Measurements from ENCODE around the gene SLC17A1. TPM values are rescaled to one million over a fixed set of nuclear protein-coding genes. Genes with fewer than 3 reads are reported as not detected.
A peak's percentile ranks its signal among the peaks of the same experiment; 100 is the strongest.

Gene SLC17A1
- total RNA-seq, 1 donor from 2014 or later: not detected

DNA sequence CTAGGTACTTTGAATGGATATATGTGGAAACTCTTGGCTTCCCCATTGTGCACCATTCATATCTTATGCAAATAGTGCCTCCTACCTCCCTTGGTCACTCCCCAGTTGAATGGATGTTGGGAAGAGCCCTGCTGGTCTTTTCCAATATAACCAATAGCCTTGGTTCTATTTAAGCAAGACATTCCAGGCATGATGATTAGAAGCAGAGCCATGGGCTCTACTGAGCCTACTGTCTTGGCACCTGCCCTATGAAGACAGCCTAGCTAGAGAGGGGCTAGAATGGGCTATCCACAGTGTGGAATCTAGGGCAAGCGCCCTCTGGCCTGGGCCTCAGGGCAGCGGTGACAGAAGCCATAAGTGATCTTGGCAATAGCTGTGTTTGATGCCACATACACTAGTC is 15.6 kb downstream of the SLC17A1 start:
- no peaks in the 10 kb centered on the region for H3K9me3 Mint-ChIP-seq
- no peak overlapping the region for H3K27ac Mint-ChIP-seq
- intact Hi-C loops (cut with micrococcal nuclease): no loop called here
- H3K4me3 Mint-ChIP-seq: no peak overlapping the region
- peaks cover 2% of the 10 kb centered on the region for H3K4me1 Mint-ChIP-seq (ENCODE audit: low read depth)
- peaks cover 10% of the 10 kb centered on the region for H3K27me3 Mint-ChIP-seq (ENCODE audit: insufficient read depth)
- DNase-seq (ENCODE audit: low spot score): no peak
- H3K36me3 Mint-ChIP-seq (ENCODE audit: low read depth): no peaks in the 10 kb centered on the region

- DNase-seq (ENCODE audit: low spot score): no peak
- no peaks in the 10 kb centered on the region for H3K36me3 Mint-ChIP-seq (ENCODE audit: low read depth)
- H3K27me3 Mint-ChIP-seq (ENCODE audit: insufficient read depth): peaks cover 15% of the 10 kb centered on the region
- no peak overlapping the region for H3K4me3 Mint-ChIP-seq
- no peaks in the 10 kb centered on the region for H3K9me3 Mint-ChIP-seq
- H3K4me1 Mint-ChIP-seq (ENCODE audit: low read depth): no peaks in the 10 kb centered on the region
- no peak overlapping the region for H3K27ac Mint-ChIP-seq
- intact Hi-C loops (cut with micrococcal nuclease): no loop called here
Measured at GRCh38 chr6:25815194-25815593, 16.7 kb downstream of the SLC17A1 start.

DNA sequence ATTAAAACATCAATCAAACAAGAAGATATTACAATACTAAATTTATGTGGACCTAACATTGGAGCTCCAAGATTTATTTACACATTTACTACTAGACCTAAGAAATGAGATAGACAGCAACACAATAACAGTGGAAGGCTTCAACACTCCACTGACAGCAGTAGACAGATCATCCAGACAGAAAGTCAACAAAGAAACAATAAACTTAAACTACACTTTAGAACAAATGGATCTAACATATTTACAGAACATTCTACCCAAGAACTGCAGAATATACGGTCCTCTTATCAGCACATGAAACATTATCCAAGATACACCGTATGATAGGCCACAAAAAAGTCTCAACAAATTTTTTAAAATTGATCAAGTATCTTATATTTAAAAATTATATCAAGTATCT is 27.0 kb downstream of the SLC17A1 start:
- H3K4me3 Mint-ChIP-seq: no peak overlapping the region
- peaks cover 9% of the 10 kb centered on the region for H3K27me3 Mint-ChIP-seq (ENCODE audit: insufficient read depth)
- H3K27ac Mint-ChIP-seq: no peak overlapping the region
- H3K4me1 Mint-ChIP-seq (ENCODE audit: low read depth): no peaks in the 10 kb centered on the region
- H3K9me3 Mint-ChIP-seq: no peaks in the 10 kb centered on the region
- DNase-seq (ENCODE audit: low spot score): no peak
- H3K36me3 Mint-ChIP-seq (ENCODE audit: low read depth): no peaks in the 10 kb centered on the region
- intact Hi-C loops (cut with micrococcal nuclease): no loop called here

GRCh38 chr6:25801436-25801835 is 30.4 kb downstream of the SLC17A1 start:
- Mint-ChIP-seq H3K4me1 (ENCODE audit: low read depth) (no peaks in the 10 kb centered on the region), H3K36me3 (ENCODE audit: low read depth) (no peaks in the 10 kb centered on the region), H3K4me3 (no peak overlapping the region), H3K27ac (no peak overlapping the region), H3K9me3 (no peaks in the 10 kb centered on the region), H3K27me3 (ENCODE audit: insufficient read depth) (peaks cover 13% of the 10 kb centered on the region)
- intact Hi-C loops (cut with micrococcal nuclease): no loop called here
- DNase-seq (ENCODE audit: low spot score): no peak

DNA sequence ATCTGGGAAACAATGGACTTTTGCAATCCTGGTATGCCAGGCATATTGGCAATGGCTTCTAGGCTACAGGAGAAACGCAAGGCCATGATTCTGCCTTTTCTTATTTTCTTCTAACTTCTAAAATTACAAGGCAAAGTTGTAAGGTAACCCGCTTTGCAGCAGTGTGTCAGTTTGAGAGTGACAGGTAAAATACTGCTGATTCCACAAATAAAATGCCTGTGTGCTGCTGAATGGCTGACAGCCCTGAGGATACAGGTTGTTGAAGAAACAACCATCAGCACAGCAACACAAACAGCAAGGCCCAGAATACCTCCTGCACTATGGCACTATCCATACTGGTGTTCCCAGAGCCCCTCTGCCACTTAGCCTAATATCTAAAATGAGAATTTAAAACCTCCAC is 37.1 kb downstream of the SLC17A1 start:
- intact Hi-C loops (cut with micrococcal nuclease): no loop called here
- H3K4me3 Mint-ChIP-seq: no peak overlapping the region

GRCh38 chr6:25793970-25794369 is 37.9 kb downstream of the SLC17A1 start:
- H3K4me1 Mint-ChIP-seq (ENCODE audit: low read depth): no peaks in the 10 kb centered on the region
- no peak for DNase-seq (ENCODE audit: low spot score)
- no peak overlapping the region for H3K27ac Mint-ChIP-seq
- peaks cover 12% of the 10 kb centered on the region for H3K27me3 Mint-ChIP-seq (ENCODE audit: insufficient read depth)
- intact Hi-C loops (cut with micrococcal nuclease): no loop called here
- H3K36me3 Mint-ChIP-seq (ENCODE audit: low read depth): no peaks in the 10 kb centered on the region
- H3K9me3 Mint-ChIP-seq: no peaks in the 10 kb centered on the region
- no peak overlapping the region for H3K4me3 Mint-ChIP-seq

More for the DNA sequence above, 37.1 kb downstream of the SLC17A1 start:
- H3K27me3 Mint-ChIP-seq (ENCODE audit: insufficient read depth): peaks cover 11% of the 10 kb centered on the region
- no peak overlapping the region for H3K27ac Mint-ChIP-seq
- no peaks in the 10 kb centered on the region for H3K36me3 Mint-ChIP-seq (ENCODE audit: low read depth)
- H3K9me3 Mint-ChIP-seq: no peaks in the 10 kb centered on the region
- H3K4me1 Mint-ChIP-seq (ENCODE audit: low read depth): no peaks in the 10 kb centered on the region
- no peak for DNase-seq (ENCODE audit: low spot score)

DNA sequence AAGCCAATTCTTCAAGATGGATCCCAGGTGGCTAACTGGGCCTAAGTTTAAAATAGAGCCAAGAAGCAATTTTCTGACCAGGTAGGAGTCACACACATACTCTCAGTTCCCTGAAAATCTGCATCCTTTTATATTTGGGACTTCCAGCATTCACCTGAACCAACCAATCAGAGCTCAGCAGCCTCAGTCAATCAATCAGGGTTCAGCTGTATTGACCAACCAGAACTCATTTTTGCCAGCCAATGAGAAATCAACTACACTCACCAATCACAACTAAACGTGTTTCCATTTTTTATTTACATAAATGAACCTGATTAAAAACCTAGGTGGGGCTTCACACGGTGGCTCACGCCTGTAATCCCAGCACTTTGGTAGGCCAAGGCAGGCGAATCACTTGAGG is 39.8 kb downstream of the SLC17A1 start:
- intact Hi-C loops (cut with micrococcal nuclease): no loop called here
- H3K27me3 Mint-ChIP-seq (ENCODE audit: insufficient read depth): peaks cover 6% of the 10 kb centered on the region
- H3K4me3 Mint-ChIP-seq: no peak overlapping the region
- DNase-seq (ENCODE audit: low spot score): no peak
- H3K9me3 Mint-ChIP-seq: no peaks in the 10 kb centered on the region
- no peaks in the 10 kb centered on the region for H3K36me3 Mint-ChIP-seq (ENCODE audit: low read depth)
- no peak overlapping the region for H3K27ac Mint-ChIP-seq
- H3K4me1 Mint-ChIP-seq (ENCODE audit: low read depth): peaks cover 5% of the 10 kb centered on the region

DNA sequence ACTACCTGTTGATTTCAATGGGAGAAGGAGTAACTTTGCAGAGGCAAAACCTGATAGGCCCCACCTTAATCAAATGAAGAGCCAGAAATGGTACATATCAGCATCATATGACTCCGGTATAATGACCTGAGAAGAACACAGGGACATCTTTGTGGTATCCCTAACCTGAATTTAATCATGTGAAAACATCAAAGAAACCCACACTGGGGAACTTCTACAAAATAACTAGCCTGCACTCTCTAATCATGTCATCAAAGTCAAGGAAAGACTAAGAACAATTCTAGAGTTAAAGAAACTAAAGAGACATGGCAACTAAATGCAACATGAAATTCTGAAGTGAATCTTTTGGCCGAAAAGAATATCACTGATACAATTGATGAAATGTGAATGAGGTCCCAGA is 42.4 kb downstream of the SLC17A1 start:
- Mint-ChIP-seq H3K4me3 (no peak overlapping the region), H3K9me3 (no peaks in the 10 kb centered on the region), H3K4me1 (ENCODE audit: low read depth) (peaks cover 5% of the 10 kb centered on the region), H3K27me3 (ENCODE audit: insufficient read depth) (peaks cover 4% of the 10 kb centered on the region), H3K27ac (no peak overlapping the region), H3K36me3 (ENCODE audit: low read depth) (no peaks in the 10 kb centered on the region)
- no peak for DNase-seq (ENCODE audit: low spot score)
- intact Hi-C loops (cut with micrococcal nuclease): loop anchor here (2.0 kb wide), 2 partner anchors 101 to 203 kb away; no protein-coding TSS in a partner anchor

DNA sequence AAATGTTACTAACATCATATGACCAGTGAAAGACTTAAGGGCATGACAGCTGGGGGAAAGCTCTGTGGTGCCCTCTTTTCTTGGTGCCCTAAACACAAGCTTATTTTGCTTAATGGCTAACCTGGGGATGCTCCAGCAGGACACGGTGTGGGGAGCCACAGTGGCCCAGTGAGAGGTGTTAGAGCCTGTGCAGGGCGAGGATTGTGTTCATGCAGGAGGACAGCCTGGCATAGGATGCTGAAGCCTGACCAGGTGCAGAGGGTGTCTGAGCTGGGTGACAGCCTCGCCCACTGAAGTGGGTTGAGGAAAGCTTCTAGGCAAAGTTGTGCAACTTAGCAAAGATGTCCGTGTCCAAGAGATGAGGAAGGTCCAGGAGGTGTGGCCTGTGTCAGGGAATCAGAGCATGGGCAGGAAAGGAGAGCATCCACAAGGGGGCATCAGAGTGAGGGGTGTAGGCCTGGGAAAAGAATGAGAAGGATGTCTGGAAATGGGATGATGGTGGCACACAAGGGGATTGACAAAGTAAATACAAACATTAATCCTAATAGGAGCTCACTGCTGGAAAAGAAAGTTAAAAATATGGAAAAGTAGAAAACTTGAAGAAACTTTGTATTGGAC is 43.4 kb downstream of the SLC17A1 start:
- Mint-ChIP-seq H3K27me3 (ENCODE audit: insufficient read depth) (peaks cover 4% of the 10 kb centered on the region), H3K27ac (no peak overlapping the region), H3K4me1 (ENCODE audit: low read depth) (peaks cover 5% of the 10 kb centered on the region), H3K36me3 (ENCODE audit: low read depth) (no peaks in the 10 kb centered on the region), H3K9me3 (no peaks in the 10 kb centered on the region), H3K4me3 (no peak overlapping the region)
- peak; percentile 13 for DNase-seq (ENCODE audit: low spot score)
- intact Hi-C loops (cut with micrococcal nuclease): loop anchor here (1.0 to 2.0 kb wide), 5 partner anchors 94 to 215 kb away; no protein-coding TSS in a partner anchor

GRCh38 chr6:25787428-25787827 is 44.4 kb downstream of the SLC17A1 start:
- peaks cover 4% of the 10 kb centered on the region for H3K27me3 Mint-ChIP-seq (ENCODE audit: insufficient read depth)
- no peak overlapping the region for H3K4me3 Mint-ChIP-seq
- peaks cover 5% of the 10 kb centered on the region for H3K4me1 Mint-ChIP-seq (ENCODE audit: low read depth)
- H3K9me3 Mint-ChIP-seq: no peaks in the 10 kb centered on the region
- DNase-seq (ENCODE audit: low spot score): no peak
- no peaks in the 10 kb centered on the region for H3K36me3 Mint-ChIP-seq (ENCODE audit: low read depth)
- intact Hi-C loops (cut with micrococcal nuclease): no loop called here
- no peak overlapping the region for H3K27ac Mint-ChIP-seq

- H3K27me3 Mint-ChIP-seq (ENCODE audit: insufficient read depth): peaks cover under 1% of the 10 kb centered on the region
- intact Hi-C loops (cut with micrococcal nuclease): no loop called here
- no peak overlapping the region for H3K4me3 Mint-ChIP-seq
- no peaks in the 10 kb centered on the region for H3K9me3 Mint-ChIP-seq
- H3K4me1 Mint-ChIP-seq (ENCODE audit: low read depth): peaks cover 21% of the 10 kb centered on the region
- H3K36me3 Mint-ChIP-seq (ENCODE audit: low read depth): no peaks in the 10 kb centered on the region
- DNase-seq (ENCODE audit: low spot score): no peak
- no peak overlapping the region for H3K27ac Mint-ChIP-seq
Measured at GRCh38 chr6:25781134-25781533, 50.7 kb downstream of the SLC17A1 start.

DNA sequence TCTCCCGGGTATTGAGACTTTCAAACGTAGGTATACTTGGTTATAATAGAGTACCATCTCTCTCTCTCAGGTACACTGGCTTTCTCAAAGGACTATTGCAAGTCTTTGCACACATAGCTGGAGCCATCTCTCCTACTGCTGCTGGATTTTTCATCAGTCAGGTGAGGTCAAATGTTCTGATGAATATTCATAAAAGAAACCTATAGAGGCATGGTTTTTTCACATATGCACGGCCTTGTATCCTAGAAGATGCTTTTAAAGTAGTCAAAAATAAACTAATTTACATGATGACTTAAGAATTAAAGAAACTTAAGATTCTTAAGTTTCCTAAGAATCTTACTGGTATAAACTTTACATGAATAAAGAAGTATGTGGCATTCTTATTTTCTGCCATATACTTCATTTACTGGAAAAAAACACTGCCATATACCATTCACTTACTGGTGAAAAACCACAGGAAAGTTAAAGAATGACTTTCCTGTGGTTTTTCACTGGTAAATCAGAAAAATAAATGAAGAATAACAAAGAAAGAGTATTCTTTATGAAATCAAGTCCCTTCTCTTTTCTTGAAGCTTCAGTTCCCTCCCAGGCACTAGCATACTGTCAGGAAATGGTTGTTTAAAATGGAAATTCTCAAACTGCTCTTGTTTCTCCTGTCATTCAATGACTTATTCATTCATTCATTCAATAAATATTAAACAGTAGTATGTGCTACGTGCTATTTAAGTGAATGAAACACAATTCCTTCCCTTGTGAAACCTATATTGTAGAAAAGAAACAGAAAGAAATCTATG is 53.8 kb downstream of the SLC17A1 start:
- Mint-ChIP-seq H3K4me3 (no peak overlapping the region), H3K4me1 (ENCODE audit: low read depth) (peaks cover 21% of the 10 kb centered on the region), H3K27ac (peak overlapping the region; percentile 35), H3K36me3 (ENCODE audit: low read depth) (no peaks in the 10 kb centered on the region), H3K27me3 (ENCODE audit: insufficient read depth) (no peaks in the 10 kb centered on the region), H3K9me3 (no peaks in the 10 kb centered on the region)
- no peak for DNase-seq (ENCODE audit: low spot score)
- intact Hi-C loops (cut with micrococcal nuclease): loop anchor here (5.0 kb wide), 1 partner anchor 411 kb away; no protein-coding TSS in a partner anchor

- Mint-ChIP-seq H3K36me3 (ENCODE audit: low read depth) (no peaks in the 10 kb centered on the region), H3K27me3 (ENCODE audit: insufficient read depth) (peaks cover 2% of the 10 kb centered on the region), H3K9me3 (no peaks in the 10 kb centered on the region), H3K4me3 (no peak overlapping the region), H3K27ac (no peak overlapping the region), H3K4me1 (ENCODE audit: low read depth) (peaks cover 21% of the 10 kb centered on the region)
- intact Hi-C loops (cut with micrococcal nuclease): loop anchor here (5.0 kb wide), 1 partner anchor 410 kb away; no protein-coding TSS in a partner anchor
- no peak for DNase-seq (ENCODE audit: low spot score)
Measured at GRCh38 chr6:25777031-25777430, 54.8 kb downstream of the SLC17A1 start.

Data from activated T-helper 1 cell treated with anti-CD3 and anti-CD28 coated beads, Interleukin-12 subunit alpha, Interleukin-12 subunit beta, Interleukin-2, Interleukin-4 antibody, amounts not matched to agents 30 ng/mL and 10 ng/mL and 1 ng/mL, durations not matched to agents 14 hours and 24 hours and 36 hours (primary cell).